ENCODE results near the gene CLDND1.

The CLDND1 gene

DNA sequence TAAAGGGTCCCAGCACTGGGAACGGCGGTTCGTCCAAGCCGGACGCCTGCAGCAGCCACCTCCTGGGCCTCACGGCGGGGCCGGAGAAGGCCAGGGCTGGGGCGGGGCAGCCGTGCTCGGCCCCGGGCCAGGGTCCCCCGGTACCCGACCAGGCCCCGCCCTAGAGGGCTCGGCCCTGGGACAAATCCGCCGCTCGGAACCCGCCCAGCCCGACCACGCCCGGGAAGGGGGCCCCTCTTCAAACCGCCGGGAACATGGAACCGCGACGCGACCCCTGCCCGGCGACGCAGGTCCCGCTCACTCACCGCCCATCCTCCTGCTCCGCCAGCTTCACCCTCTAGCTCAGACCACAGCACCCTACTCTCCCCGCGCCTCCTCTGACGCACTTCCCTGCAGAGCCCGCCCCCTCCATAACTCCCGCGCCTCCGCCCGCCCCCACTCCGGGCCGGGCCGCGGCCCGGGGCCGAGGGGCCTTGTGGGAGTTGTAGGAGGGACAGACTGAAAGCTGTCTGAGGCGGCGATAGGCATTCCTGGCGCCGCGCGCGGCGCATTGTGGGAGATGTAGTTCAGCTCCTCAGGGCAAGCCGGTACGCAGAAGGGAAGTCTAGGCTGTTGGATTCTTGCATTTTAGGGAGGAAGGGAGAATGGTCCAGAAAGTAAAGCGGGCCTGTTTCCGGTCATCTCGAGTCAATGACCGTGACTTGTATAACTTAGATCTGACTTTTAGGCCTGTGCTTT is at the start of gene CLDND1:
TSS of gene CLDND1 (minus strand) at position 359 of the 738 bp plus-strand sequence. CDS start 1,478 bp downstream, outside the sequence.
- H3K4me1 ChIP-seq (ENCODE audit: control insufficient read depth in 5 of 5, insufficient read depth in 5 of 5, low read length in 5 of 5) = peaks cover 1 to 18% (median 14%) of the 10 kb centered on the region in 5 donors
- no peaks in the 10 kb centered on the region for H3K27me3 ChIP-seq (ENCODE audit: control insufficient read depth in 5 of 5, insufficient read depth in 4 of 5, low read length in 5 of 5)
- H3K9me3 ChIP-seq (ENCODE audit: control insufficient read depth in 5 of 5, low read length in 5 of 5) = no peaks in the 10 kb centered on the region
- peaks cover 11 to 14% (median 12%) of the 10 kb centered on the region in 5 donors for H3K36me3 ChIP-seq (ENCODE audit: control insufficient read depth in 5 of 5, insufficient read depth in 5 of 5, low read length in 5 of 5)
- H3K27ac ChIP-seq (ENCODE audit: low read depth, low read length) = peak within 1 kb of the TSS; percentile 96
- H3K4me3 ChIP-seq (ENCODE audit: low read depth in 1 of 5, low read length in 5 of 5) = peak within 1 kb of the TSS; percentile 55 to 92 (median 82)
- peak within 1 kb of the TSS; percentile 82 to 92 (median 87) for H3K9ac ChIP-seq (ENCODE audit: low read length in 5 of 5)

DNA sequence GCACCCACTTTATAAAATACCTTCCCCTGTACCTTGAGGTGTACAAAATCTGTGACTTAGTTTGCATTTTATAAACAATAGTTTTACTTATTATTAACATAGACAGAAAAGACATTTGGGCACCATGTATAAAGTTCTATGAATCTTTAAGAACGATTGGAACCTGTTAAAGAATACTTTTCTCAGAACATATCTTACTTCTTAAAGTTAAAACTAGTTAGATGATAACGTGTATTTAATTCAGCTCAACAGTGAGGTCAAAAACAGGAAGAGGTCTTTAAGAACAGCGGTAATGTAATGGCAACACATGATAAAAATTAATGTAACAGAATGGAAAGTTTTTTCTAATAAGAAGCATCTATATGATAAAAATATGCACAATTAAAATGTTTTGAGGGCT is 45.7 kb upstream of the CLDND1 start:
- Histone ChIP-seq H3K9me3 (ENCODE audit: control insufficient read depth in 5 of 5, low read length in 5 of 5) (no peaks in the 10 kb centered on the region), H3K27me3 (ENCODE audit: control insufficient read depth in 5 of 5, insufficient read depth in 4 of 5, low read length in 5 of 5) (no peaks in the 10 kb centered on the region), H3K27ac (ENCODE audit: low read depth, low read length) (no peak overlapping the region), H3K4me3 (ENCODE audit: low read depth in 1 of 5, low read length in 5 of 5) (no peak overlapping the region), H3K9ac (ENCODE audit: low read length in 5 of 5) (no peak overlapping the region), H3K4me1 (ENCODE audit: control insufficient read depth in 5 of 5, insufficient read depth in 5 of 5, low read length in 5 of 5) (peaks cover 0 to 2% (median 0%) of the 10 kb centered on the region in 5 donors), H3K36me3 (ENCODE audit: control insufficient read depth in 5 of 5, insufficient read depth in 5 of 5, low read length in 5 of 5) (no peaks in the 10 kb centered on the region)

DNA sequence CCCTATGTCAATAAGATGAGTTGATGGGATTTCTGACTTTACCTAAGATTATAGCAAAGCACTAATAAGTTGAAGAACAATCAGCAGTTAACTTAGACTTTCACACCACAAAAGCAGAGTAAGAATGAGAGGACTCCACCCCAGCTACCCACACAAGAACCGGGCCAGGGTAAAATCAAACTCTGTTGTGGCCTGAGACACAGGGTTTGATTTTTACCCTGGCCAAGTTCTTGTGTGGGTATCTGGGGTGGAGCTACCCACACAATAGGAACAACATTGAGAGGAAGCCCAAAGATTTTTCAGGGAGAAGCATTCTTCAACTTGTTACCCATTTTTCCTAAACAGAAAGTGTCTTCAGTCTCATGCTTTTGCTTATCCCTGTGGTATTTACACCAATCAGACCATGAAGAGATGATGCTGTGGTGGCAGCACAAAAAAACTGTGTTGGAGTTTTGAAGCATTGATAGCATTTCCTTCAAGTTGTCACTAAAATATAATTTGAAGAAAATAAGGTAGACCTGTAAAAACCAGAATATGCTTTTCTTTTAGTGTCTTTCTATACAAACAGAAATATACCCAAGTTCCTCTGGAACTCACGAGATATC is 45.1 kb upstream of the CLDND1 start:
- Histone ChIP-seq H3K4me1 (ENCODE audit: control insufficient read depth in 5 of 5, insufficient read depth in 5 of 5, low read length in 5 of 5) (peaks cover 0 to 2% (median 0%) of the 10 kb centered on the region in 5 donors), H3K4me3 (ENCODE audit: low read depth in 1 of 5, low read length in 5 of 5) (no peak overlapping the region), H3K9me3 (ENCODE audit: control insufficient read depth in 5 of 5, low read length in 5 of 5) (no peaks in the 10 kb centered on the region), H3K27ac (ENCODE audit: low read depth, low read length) (no peak overlapping the region), H3K27me3 (ENCODE audit: control insufficient read depth in 5 of 5, insufficient read depth in 4 of 5, low read length in 5 of 5) (no peaks in the 10 kb centered on the region), H3K36me3 (ENCODE audit: control insufficient read depth in 5 of 5, insufficient read depth in 5 of 5, low read length in 5 of 5) (no peaks in the 10 kb centered on the region), H3K9ac (ENCODE audit: low read length in 5 of 5) (no peak overlapping the region)

DNA sequence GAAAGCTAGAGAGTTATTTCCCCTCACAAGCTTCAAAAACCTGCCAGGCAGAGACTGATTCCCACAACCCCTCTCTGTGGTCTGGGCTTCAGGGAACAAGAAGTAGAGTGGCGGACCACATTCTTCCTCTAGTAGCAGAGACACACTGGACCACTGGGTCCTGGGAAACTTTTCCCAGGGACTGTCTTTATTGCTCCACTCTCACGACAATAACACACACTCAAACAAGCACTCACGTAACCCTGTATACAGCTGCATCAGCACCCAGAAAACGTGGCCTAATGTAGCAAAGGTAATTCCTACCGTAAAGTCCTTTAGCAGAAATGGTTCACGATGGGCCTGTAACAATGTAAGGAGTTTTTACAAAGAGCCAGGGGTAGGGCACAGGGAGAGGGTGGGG is 43.1 kb upstream of the CLDND1 start:
- H3K36me3 ChIP-seq (ENCODE audit: control insufficient read depth in 5 of 5, insufficient read depth in 5 of 5, low read length in 5 of 5) = no peaks in the 10 kb centered on the region
- H3K4me1 ChIP-seq (ENCODE audit: control insufficient read depth in 5 of 5, insufficient read depth in 5 of 5, low read length in 5 of 5) = peaks cover 0 to 2% (median 0%) of the 10 kb centered on the region in 5 donors
- no peak overlapping the region for H3K4me3 ChIP-seq (ENCODE audit: low read depth in 1 of 5, low read length in 5 of 5)
- H3K9me3 ChIP-seq (ENCODE audit: control insufficient read depth in 5 of 5, low read length in 5 of 5) = no peaks in the 10 kb centered on the region
- no peaks in the 10 kb centered on the region for H3K27me3 ChIP-seq (ENCODE audit: control insufficient read depth in 5 of 5, insufficient read depth in 4 of 5, low read length in 5 of 5)
- H3K27ac ChIP-seq (ENCODE audit: low read depth, low read length) = no peak overlapping the region
- no peak overlapping the region for H3K9ac ChIP-seq (ENCODE audit: low read length in 5 of 5)

DNA sequence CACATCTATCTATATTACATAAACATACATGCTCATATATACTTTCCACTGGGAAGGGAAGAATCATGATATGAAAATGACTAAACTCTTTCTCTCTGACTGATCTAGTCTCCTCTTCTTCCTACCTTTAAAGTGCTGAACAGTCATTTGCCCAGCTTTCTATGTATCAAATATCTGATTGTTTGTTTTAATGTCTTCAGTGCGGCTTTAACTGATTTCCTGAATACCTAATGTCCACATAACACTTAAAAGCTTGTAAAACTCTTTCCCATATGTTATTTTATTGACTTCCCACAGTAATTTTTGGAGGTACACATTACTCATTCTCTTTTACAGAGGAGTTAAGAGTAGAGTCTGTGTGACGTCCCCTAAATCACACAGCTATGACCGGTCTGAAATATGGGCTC is 42.5 kb upstream of the CLDND1 start:
- Histone ChIP-seq H3K27ac (ENCODE audit: low read depth, low read length) (no peak overlapping the region), H3K27me3 (ENCODE audit: control insufficient read depth in 5 of 5, insufficient read depth in 4 of 5, low read length in 5 of 5) (no peaks in the 10 kb centered on the region), H3K36me3 (ENCODE audit: control insufficient read depth in 5 of 5, insufficient read depth in 5 of 5, low read length in 5 of 5) (no peaks in the 10 kb centered on the region), H3K4me1 (ENCODE audit: control insufficient read depth in 5 of 5, insufficient read depth in 5 of 5, low read length in 5 of 5) (peaks cover 0 to 2% (median 0%) of the 10 kb centered on the region in 5 donors), H3K4me3 (ENCODE audit: low read depth in 1 of 5, low read length in 5 of 5) (no peak overlapping the region), H3K9ac (ENCODE audit: low read length in 5 of 5) (no peak overlapping the region), H3K9me3 (ENCODE audit: control insufficient read depth in 5 of 5, low read length in 5 of 5) (no peaks in the 10 kb centered on the region)

DNA sequence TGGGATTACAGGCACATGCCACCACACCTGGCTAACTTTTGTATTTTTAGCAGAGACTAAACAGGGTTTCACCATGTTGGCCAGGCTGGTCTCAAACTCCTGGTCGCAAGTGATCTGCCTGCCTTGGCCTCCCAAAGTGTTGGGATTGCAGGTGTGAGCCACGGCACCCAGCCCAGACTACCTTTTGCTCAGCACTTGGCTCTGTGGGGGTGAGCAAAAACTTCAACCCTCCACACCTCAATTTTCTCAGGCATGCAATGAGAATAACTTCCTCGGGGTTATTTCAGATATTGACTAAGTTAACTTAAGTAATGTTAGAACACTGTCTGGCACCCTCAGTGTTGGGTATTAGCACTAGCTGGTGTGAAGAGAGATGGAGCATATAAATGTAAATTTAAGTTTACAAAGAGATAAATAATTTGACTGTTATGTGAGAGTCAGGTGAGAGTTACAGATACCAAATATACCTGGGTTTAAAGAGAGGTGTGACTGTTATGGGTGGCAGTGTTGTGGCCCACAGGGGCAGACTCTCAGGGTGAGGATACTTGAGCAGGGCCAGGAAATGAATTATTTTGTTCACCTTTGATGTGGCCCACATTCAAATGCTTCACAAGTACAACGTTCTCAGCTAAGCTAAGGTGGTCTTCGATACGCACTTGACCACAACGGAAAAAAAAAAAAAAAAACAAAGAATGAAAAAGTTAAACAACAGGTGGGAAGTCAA is 41.7 kb upstream of the CLDND1 start:
- H3K4me1 ChIP-seq (ENCODE audit: control insufficient read depth in 5 of 5, insufficient read depth in 5 of 5, low read length in 5 of 5) = peaks cover 0 to 2% (median 0%) of the 10 kb centered on the region in 5 donors
- no peak overlapping the region for H3K27ac ChIP-seq (ENCODE audit: low read depth, low read length)
- H3K4me3 ChIP-seq (ENCODE audit: low read depth in 1 of 5, low read length in 5 of 5) = no peak overlapping the region
- H3K9me3 ChIP-seq (ENCODE audit: control insufficient read depth in 5 of 5, low read length in 5 of 5) = peaks cover 0 to 3% (median 0%) of the 10 kb centered on the region in 5 donors
- no peak overlapping the region for H3K9ac ChIP-seq (ENCODE audit: low read length in 5 of 5)
- H3K36me3 ChIP-seq (ENCODE audit: control insufficient read depth in 5 of 5, insufficient read depth in 5 of 5, low read length in 5 of 5) = no peaks in the 10 kb centered on the region
- H3K27me3 ChIP-seq (ENCODE audit: control insufficient read depth in 5 of 5, insufficient read depth in 4 of 5, low read length in 5 of 5) = no peaks in the 10 kb centered on the region

DNA sequence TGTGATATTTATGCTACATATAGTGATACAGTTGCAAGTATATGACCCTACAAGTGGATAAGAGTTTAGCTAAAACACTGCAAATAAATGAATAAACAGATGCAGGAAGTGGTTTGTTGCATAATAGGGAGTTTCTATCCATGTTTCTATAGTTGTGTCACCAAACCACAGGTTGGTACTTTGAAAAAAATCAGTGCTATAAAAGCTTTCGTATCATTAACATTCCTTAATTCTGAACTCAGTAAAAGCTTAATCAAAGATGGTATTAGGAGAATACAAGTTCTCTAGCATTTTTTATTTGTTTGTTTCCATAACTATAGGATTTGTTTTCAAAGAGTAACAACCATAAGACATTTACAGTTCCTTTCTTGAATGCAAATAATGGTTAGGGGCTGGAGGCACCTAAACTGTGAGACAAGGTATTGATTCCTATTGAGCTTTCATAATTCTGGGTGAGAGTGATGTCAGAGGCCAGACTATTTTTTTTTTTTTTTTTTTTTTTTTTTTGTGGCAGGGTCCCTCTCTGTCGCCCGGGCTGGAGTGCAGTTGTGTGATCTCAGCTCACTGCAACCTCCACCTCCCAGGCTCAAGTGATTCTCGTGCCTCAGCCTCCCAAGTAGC is 41.1 kb upstream of the CLDND1 start:
- H3K9ac ChIP-seq (ENCODE audit: low read length in 5 of 5) = no peak overlapping the region
- H3K27me3 ChIP-seq (ENCODE audit: control insufficient read depth in 5 of 5, insufficient read depth in 4 of 5, low read length in 5 of 5) = no peaks in the 10 kb centered on the region
- H3K4me3 ChIP-seq (ENCODE audit: low read depth in 1 of 5, low read length in 5 of 5) = no peak overlapping the region
- no peaks in the 10 kb centered on the region for H3K36me3 ChIP-seq (ENCODE audit: control insufficient read depth in 5 of 5, insufficient read depth in 5 of 5, low read length in 5 of 5)
- H3K27ac ChIP-seq (ENCODE audit: low read depth, low read length) = no peak overlapping the region
- peaks cover 0 to 2% (median 0%) of the 10 kb centered on the region in 5 donors for H3K4me1 ChIP-seq (ENCODE audit: control insufficient read depth in 5 of 5, insufficient read depth in 5 of 5, low read length in 5 of 5)
- peaks cover 0 to 3% (median 0%) of the 10 kb centered on the region in 5 donors for H3K9me3 ChIP-seq (ENCODE audit: control insufficient read depth in 5 of 5, low read length in 5 of 5)

DNA sequence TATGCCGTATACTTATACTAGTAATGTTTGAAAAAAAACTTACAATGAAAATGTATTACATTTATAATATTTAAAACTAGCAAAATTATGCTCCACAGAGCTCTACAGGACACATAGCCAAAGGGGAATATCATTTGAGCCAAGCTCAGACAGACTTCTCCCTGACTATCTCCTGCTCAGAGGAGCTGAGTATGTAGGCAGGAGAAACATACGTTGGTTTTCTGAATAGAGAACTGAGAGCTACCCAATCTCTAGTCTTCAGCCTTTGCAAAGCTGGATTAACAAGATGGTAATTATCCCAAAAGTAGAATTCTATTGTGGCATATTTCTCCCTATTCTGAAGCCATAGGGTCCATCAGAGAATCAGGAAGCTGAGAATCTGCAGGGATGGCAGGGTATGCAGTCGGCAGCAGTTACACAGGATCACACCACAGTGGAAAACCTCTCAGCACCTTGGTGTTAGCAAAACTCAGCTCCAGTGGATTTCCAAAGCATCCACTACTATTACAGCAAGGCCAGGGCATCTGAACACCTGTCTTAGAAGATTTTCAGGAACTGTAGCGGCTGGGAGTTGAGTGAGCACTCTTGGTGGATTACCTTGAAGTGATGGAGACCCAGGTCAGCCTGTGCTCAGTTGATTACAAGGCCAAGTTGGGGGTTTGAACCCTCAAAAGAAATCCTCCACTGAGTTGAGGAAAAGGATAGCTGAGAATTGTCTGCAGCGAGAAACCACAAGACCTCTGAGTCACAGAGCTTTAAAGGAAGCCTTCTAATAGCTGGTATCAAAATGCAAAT is 39.2 kb upstream of the CLDND1 start:
- Histone ChIP-seq H3K27me3 (ENCODE audit: control insufficient read depth in 5 of 5, insufficient read depth in 4 of 5, low read length in 5 of 5) (no peaks in the 10 kb centered on the region), H3K9me3 (ENCODE audit: control insufficient read depth in 5 of 5, low read length in 5 of 5) (peaks cover 0 to 3% (median 0%) of the 10 kb centered on the region in 5 donors), H3K27ac (ENCODE audit: low read depth, low read length) (no peak overlapping the region), H3K9ac (ENCODE audit: low read length in 5 of 5) (no peak overlapping the region), H3K4me3 (ENCODE audit: low read depth in 1 of 5, low read length in 5 of 5) (no peak overlapping the region), H3K36me3 (ENCODE audit: control insufficient read depth in 5 of 5, insufficient read depth in 5 of 5, low read length in 5 of 5) (no peaks in the 10 kb centered on the region), H3K4me1 (ENCODE audit: control insufficient read depth in 5 of 5, insufficient read depth in 5 of 5, low read length in 5 of 5) (peaks cover 0 to 2% (median 0%) of the 10 kb centered on the region in 5 donors)

DNA sequence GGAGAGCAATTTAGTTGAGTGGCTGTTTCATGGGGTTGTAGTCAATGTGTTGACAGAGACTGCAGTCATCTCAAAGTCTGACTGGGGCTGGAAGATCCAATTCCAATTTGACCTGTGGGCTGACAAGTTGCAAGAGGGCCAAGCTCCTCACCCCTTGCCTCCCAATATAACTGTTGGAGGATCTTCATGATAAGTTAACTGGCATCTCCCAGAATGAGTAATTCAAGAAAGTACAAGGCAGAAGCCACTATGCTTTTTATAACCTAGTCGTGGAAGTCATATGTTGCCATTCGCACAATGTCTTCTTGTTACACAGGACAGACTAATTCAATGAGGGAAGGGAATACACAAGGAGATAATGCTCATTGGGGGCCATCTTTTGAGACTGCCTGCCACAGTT is 38.2 kb upstream of the CLDND1 start:
- Histone ChIP-seq H3K27me3 (ENCODE audit: control insufficient read depth in 5 of 5, insufficient read depth in 4 of 5, low read length in 5 of 5) (no peaks in the 10 kb centered on the region), H3K36me3 (ENCODE audit: control insufficient read depth in 5 of 5, insufficient read depth in 5 of 5, low read length in 5 of 5) (no peaks in the 10 kb centered on the region), H3K9ac (ENCODE audit: low read length in 5 of 5) (no peak overlapping the region), H3K27ac (ENCODE audit: low read depth, low read length) (no peak overlapping the region), H3K4me3 (ENCODE audit: low read depth in 1 of 5, low read length in 5 of 5) (no peak overlapping the region), H3K9me3 (ENCODE audit: control insufficient read depth in 5 of 5, low read length in 5 of 5) (peaks cover 0 to 3% (median 0%) of the 10 kb centered on the region in 5 donors), H3K4me1 (ENCODE audit: control insufficient read depth in 5 of 5, insufficient read depth in 5 of 5, low read length in 5 of 5) (peaks cover 0 to 2% (median 0%) of the 10 kb centered on the region in 5 donors)

All from subcutaneous abdominal adipose tissue (tissue), 5 donors.